NCI-H526 (cell line): ENCODE measurements around the gene KCNIP1.
A peak's percentile ranks its signal among the peaks of the same experiment; 100 is the strongest.

Experiments used
- DNase-seq, 2 experiments: peaks; one replicate each; lab custom pipeline; 2025; lab: John Stamatoyannopoulos, UW

The KCNIP1 gene

DNA sequence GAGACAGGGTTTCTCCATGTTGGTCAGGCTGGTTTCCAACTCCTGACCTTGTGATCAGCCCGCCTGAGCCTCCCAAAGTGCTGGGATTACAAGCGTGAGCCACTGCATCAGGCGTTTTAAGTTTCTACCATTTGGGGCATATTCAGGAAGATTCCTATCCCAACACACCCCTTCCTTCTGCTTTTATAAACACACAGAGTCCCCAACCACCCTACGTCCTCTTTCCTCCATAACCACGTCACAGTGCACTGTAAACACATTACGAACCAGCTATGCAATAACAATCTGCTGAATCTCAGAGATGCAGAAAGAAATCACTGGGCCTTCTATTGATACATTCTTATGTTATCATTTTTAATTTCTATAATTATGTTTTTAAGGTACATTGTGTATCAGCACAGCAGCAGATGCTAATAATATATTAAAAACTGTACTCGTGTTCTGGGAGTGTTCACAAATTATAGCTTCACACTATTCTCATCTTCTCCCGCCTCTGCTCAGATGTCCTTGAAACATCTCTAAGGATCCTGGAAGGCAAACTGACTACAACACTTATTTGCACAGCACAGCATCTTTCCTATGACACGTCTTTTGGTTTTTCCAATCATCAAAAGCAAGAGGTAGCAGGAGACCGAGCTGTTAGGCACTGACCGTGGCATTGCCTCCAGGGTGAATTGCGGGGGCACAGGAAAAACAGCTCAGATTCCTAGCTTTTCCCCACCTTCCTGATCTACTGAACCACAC, 60.2 kb downstream of the KCNIP1 start:
- no peak for DNase-seq

DNA sequence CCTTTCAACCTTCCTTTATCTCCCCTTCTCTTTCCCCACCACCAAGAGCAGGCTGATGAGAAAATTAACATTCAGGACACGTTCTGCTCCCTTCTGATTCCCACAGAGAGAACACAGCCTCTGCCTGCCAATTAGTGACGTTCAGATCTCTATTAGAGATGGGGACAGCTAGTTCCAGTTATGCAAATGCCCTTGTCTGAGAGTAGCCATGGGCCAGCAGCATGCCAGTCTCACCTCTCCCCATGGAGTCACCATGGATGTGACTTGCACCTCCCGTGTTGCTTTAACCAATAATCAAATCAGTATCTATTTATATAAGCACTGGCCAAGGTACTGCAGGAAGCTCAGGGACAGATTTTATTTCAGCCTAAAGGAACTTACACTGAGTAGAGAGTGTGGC, 61.3 kb downstream of the KCNIP1 start:
- peak; percentile 62 to 75 for DNase-seq

DNA sequence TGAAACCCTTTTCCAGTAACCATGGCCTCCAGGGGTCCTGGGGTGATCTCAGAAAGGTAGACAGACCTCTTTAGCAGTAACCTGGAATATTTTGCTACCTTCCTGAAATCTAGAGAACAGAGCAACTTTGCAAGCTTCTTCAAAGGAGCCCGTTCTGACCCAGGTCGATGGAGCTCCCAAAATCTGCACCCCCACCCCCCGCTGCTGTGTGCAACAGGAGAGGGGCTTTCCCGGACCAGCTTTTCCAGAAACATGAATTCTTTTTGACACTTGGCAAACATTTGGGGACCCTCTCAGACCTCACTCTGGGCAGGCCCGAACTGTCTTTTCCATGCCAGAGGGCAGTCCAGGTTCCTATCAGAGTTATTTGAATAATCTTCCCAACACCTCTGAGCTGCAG, 65.3 kb downstream of the KCNIP1 start:
- no peak for DNase-seq

DNA sequence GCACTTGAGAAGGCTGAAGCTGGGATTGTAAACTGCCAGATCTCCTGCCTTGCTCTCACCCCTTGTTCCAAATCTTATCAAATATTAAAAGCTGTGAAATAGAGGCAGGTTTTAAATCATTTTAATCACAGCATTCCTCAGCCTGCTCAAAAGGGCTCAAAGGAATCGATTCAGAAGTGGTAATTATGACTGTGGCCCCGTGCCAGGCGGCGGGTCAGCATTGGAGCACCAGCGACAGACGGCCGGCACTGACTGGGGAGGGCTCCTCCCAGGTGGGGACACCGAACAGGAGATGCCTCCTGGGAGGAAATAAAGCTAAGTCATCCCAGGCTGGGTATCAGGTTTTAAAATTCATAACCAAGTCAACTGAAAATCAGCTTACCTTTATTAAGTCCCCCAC, 66.7 kb downstream of the KCNIP1 start:
- no peak for DNase-seq

DNA sequence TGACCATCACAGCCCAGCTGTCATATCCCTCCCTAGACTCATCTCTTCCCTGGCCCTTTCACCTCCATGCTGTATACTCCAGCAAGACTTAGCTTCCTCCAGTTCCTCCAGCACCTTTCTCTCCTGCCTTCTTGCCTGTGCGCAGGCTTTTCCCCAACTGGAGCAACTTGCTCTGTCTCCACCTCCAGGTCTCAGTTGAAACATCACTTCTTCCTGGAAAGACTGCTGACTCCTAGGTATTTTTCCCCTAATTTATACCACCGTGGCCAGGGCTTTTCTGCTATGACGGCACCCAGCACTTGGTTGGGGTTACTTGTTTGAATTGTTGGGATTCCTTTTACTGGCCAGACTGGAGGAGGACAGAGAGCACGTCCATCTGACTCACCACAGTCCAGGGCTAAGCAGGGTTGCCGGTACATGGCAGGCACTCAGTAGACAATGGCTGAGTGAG, 67.5 kb downstream of the KCNIP1 start:
- no peak for DNase-seq

DNA sequence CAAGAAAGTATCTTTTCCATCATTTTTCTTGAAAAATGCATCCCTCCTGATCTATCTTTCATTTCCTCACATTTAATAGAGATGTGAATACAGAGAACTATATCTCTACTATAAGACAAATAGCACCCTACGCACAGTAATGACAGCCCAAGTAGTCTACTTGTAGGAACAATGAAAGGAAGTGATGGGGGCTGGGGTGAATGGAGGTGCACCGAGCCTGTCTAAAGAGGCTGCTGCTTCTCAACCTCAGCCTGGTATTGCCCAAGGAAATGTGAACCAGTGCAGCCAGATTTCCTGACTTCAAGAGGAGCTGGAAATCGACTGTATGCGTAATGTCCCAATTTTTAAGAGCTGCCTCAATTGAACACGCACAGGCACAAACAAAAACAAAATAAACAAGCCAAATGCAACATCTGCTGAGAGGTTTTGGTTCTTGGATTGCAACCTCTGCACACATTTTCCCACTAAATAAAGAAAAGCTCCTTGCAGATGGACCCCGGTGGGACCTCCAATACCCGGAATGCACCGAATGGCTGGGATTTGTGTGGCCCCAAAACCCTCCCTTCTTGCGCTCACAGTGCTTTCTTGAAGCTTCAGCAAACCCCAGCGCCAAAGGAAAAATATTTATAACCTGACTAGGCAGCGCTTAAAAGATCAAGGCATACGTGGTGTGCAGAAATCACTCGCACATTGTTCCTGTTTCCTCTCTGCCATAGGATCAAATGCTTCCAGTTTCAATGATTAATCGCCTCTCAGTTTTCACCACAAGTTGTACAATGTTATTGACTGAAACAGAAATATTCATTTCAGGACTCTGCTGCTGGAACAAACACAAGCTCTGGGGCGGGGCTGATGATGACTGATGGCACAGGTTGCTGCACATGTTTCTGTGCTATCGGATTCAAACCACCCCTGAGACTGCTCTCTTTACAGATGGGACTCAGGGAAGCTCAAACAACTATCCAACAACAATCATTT, 68.3 kb downstream of the KCNIP1 start:
- peak in 1 of 2 experiments; percentile 24 for DNase-seq

DNA sequence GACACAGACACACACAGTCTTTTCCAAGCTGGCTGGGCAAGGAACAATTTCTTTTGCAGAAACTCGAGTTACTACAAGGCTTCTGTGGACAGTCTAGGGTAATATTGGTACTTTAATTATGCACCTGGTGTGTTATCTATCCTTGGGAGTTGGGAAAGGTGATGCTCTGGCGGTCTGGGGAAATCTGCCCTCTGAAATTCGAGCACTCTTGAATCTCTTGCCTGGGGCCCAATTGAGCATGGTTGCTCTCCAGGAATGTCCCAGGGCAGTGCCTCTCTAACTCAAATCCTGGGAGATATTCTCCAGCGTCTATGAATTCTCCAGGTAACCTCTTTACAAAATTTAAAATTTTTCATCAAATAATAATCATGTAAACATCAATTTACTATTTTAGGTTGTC, 69.3 kb downstream of the KCNIP1 start:
- DNase-seq = peak in 1 of 2 experiments; percentile 21

DNA sequence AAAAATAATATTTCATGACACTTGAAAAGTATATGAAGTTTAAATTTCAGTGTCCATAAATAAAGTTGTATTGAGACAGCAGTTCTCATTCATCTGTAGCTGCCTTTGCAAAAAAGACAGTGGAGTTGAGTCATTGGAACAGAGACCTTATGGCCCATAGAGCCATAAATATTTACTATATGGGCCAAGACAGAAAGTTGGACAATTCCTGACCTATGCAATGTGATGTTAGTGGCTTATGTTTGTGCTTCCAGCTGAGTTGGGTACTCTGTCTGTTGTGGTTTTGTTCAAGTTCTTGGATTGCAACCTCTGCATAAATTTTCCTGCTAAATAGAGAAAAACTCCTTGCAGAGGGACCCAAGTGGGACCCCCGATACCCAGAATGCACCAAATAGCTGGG, 69.8 kb downstream of the KCNIP1 start:
- no peak for DNase-seq

DNA sequence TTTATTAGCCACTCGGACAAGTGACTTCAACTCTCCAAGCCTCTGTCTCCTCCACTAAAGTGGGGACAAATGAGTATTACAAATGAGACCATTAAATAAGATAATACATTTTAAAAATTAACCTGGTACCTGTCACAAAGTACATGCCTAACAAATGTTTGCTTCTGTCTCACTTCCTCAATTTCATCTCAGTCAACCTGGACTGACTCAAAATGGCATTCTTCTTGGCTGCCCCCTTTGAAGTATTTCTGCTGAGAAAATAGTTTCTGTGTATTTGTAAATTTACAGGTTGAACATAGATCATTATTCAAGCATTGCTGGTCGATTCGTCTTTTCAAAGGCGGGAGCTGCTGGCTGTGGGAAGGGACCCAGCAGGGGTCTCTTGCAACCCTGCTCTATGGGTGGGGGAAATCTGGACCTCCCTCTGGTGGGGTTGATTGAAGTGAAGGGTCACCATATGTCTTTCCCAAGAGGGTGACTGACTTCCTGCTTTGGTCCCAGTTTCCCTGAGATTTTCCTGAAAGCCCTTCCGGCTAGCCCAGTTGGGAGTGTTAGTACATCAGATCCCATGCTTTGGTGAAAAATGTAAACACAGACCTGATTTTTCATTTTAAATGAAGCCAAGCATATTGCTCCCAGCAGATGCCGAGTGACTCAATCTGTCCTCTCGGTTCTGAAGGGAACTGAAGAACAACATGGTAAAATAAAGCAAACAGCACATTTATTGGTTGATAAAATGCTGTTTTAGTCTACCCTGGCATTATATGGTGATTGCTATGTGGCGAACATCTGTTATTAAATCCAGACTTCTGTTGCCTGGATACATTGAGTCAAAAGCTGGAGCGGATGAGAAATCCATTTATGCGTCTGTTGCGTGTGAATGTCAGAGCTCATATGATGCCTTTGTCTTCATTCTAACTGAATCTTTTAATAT, 73.0 kb downstream of the KCNIP1 start:
- DNase-seq = no peak

DNA sequence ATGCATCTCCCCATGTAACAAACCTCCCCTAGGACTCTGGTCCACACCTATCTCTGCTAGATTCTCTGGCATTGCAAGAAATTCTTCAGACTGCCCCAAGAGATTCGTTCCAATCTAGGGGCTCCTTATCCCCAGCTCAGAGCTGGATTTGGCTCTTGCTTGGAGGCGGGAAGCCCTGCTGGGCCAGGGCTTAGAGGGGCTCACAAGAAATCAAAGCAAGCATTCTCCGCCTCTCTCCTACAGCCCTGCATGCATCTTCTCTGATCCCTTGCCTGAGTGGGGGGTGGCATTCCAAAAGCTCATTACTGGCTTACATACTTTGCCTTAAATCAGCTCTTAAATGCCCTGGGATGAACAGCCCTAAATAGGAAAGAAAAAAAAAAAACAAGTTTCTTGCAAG, 75.8 kb downstream of the KCNIP1 start:
- DNase-seq = no peak

DNA sequence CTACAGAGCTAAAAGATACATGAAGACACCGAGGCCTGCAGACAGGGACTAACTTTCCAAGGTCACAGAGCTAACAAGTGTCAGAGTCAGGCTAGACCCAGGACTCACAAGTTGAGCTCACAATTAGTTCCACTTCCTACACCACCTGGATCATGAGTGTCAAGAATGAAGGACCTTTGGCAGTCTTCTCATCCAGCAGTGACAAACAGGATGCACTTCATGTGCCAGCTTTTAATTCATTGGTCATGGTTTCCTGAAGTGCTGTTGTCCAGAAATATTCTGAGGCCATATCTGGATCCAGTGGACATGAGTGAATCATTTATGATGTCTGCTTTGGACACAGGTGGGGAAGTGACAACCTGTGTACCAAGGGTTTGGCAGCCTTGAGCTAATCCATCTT, 77.4 kb downstream of the KCNIP1 start:
- DNase-seq = no peak

DNA sequence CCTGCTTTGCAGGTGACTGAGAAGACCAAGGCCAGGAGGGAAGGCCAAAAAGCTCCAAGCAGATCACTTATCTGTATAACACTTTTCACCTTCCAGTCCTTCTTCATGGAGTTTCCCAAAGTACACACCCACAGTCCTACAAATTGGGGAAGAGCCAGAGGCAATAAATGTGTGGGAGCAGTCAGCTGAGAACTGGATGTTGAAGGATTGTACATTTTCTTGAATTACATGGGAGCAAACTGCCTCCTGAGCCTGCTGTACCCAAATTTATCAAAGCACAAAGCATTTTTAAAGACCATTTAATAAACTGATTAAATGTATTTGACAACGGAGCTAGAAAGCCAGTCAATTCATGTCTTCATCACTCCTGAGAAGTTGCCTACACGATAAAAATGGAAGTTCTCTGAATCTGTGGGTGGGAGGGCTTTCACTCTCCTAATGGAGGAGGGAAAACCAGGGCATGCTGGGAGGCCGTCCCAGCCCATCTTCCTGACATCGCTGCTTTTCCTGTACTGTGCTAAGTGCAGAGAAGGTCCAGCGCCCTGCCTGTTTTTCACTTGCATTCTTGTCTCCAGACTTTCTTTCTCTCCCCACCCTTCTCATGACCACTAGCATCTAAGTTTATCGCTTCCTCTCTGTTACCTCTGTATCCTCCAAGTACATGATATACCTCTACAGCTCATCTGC, 79.0 kb downstream of the KCNIP1 start:
- no peak for DNase-seq

DNA sequence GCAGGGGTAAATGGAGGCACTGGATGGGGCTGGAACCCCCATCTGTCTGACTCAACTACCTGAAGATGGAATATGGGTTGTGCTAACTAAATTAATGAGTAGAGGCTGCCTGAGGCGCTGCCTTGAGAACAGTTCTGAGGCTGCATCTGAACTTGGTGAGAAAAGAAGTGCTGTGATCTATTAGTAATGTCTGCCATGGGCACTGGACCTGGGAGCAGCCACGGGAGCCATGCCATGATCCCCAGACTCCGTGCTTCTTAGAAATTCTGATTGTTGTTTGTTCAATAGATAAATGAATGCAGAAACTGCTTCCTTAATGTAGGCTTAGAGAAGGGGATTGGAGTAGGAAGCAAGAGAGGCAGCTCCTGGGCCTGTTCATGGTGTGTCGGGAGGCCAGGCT, 80.2 kb downstream of the KCNIP1 start:
- DNase-seq = no peak

DNA sequence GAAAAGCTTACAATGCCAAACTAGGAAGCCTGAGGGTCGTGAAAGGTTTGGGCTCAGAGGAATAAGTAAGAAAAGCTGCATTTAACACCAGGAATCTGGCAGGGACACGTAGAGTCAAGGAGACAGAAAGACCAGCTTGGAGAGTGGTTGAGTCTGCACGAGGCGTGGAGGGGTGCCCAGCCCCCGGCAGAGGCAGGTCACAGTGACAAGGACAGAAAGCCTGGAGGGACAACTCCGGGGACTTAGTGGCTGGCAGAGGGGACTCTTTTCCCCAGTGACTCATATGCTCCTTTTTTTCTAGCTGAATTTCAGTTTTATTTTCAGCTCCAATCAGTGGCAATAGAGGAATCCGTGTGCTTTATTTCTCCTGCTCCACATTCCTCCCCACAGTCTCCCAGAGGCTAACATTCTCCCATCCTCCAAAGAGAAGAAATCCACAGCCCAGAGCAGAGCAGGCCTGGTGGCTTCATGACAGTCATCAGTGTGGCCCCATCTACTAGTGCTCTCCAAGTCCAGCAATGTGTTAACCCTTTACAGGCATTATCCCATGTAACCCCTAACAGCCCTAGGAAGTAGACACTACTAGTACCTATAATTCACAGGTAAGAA, 80.7 kb downstream of the KCNIP1 start:
- no peak for DNase-seq

DNA sequence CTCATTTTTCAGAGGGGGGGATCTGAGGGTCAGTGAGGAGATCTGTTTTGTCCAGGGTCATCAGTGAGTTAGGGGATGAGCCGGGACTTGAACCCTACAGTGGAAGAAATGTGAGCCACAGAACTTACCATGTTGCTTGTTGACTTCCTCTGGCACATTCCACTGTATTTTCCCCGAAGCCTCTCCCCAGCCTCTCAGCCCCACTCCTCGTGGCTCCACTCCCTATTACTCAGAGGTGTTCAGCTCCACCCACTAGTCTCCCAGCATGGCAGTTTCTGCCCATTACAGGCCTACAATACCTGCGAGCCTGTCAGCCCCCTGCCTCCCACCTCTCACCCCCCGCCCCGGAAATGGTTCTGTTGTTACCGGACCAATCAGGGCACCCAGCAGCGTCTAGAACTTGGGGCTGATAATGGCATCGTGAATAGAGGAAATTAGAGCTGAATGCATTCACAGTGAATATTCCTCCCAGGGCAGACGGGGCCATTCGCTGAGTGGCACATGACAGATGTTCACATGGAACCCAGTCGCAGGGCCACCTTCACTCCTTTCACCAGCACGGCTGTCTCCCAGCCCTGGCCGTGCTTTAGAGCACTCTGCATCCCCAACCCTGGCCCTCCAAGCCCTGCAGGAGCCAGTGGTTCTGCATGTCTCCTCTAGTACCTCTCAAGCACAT, 81.6 kb downstream of the KCNIP1 start:
- no peak for DNase-seq

DNA sequence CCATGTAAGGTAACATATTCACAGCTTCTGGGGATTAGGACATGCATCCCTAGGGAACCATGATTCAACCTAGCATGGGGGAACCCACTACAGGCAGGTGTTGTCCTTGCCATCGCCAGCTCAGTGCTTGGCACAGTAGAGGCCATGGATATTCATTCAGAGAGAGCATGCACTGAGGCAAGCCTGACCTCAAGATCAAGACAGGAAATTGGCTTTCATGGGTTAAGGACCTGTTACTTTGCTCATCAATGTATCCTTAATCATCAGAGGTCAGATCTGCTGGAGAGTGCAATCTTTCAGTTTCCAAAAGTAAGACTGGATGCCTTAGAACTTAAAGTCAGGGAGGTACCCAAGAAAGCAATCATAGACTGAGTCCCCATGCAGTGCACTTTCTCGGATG, 84.0 kb downstream of the KCNIP1 start:
- DNase-seq = no peak

DNA sequence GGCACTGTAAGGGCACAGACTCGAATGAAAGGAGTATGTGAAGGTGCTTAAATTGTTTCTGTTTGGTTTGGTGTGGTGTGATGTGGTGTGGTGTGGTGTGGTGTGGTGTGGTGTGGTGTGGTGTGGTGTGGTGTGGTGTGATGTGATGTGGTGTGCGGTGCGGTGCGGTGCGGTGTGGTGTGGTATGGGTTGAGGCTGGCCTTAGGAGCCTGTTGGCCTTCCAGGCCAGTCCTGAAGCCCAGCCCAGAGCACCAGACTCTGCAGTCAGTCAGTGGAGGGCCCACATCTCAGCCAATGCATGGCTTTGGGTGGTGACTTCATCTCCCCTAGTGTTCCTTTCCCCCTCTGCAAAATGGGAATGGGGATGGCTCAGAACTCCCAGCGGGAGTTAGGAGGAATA, 85.8 kb downstream of the KCNIP1 start:
- no peak for DNase-seq

DNA sequence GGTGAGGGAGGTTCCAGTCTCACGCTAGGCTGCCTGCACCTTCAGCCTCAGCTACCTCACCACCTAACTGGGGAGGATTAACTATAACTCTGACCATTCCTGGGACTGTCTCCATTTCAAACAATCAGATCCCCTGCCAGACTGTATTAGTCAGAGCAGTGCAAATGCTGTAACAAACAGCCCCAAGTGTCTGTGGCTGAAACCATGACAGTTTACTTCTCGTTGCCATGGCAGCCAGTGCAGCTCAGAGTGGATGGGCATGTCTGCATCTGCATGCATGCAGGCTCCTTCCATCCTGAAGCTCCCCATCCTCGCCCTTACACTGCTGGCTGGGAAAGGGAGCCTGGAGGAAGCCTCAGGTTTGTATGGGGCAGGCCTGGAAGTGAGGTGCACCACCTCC, 86.7 kb downstream of the KCNIP1 start:
- no peak for DNase-seq

DNA sequence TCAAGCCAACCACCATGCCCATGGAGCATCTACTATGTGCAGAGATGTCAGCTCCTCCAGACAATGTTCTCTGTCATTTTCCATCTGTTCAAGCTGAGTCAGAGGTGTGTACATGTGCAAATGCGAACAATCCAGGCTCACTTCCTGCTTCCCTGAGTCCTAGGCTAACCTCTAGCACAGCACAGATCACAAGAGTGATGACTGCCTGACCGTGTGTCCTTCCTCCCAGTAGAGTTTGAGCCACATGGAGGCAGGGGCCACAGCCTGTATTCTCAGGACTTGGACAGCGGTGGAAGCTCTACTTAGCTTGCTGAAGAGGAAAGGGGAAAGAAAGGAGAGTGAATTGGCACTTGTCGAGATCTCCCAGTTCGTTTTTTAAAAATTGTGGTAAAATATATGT, 87.2 kb downstream of the KCNIP1 start:
- DNase-seq = no peak

DNA sequence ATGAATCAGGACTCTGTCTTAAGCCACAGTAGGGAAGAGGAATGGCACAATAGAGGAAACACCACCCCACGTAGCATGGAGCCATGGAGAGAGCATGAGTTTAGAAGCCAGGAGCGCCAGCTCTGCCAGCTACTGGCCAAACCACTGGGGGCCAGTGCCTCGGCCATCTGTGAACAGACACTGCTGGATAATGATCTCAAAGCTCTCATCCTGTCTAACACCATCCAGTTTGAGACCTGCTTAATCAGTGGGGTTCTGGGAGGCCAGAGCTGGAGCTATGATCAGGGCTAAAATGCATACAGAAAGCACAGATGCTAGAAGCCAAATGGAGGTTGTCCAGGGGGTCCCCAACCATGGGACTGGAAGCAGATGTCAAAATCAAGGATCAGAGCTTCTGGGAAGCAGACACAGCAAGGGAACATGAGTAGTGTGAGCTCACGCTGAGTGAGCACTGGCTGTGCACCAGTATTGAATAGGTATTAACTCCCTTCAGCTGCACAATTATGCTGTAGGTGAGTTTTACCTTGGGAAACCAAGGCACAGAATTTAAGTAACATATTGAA, 92.7 kb downstream of the KCNIP1 start:
- DNase-seq = no peak
